SK-N-MC (cell line): Measurements from ENCODE around the gene SLBP.

Experiments used
- EZH2 ChIP-seq: fragments of 200-600 bp; sonication (generic); IDR thresholded peaks from one replicate; pipeline ENCODE4 v1.6.1; 2017; ENCODE audit warnings: antibody characterized with exemption
- POLR2AphosphoS5 ChIP-seq: IDR thresholded peaks from 2 replicates; pipeline ENCODE4 v1.6.1; 2012; ENCODE audit warnings: mild to moderate bottlenecking, low read depth, low read length, borderline replicate concordance

- no peak for TF ChIP-seq POLR2AphosphoS5
- TF ChIP-seq EZH2 = no peak
Measured at GRCh38 chr4:1684506-1685234, 27.4 kb downstream of the SLBP start.
